ENCODE results near the gene SIRT7. TPM values are rescaled to one million over a fixed set of nuclear protein-coding genes. Genes with fewer than 3 reads are reported as not detected.
"Not testable (repeated sequence)": the region's sequence is repeated elsewhere in the genome, so short reads cannot be mapped to it uniquely, and the experiment has no call there.

Gene SIRT7
- total RNA-seq, 1 experiment from 2014 or later: 8.7 TPM

GRCh38 chr17:81920612-81921536 is 2.9 kb upstream of the SIRT7 start:
- DNase-seq (ENCODE audit: low spot score): no peak

GRCh38 chr17:81918832-81919545 is 1.0 kb upstream of the SIRT7 start:
- no peak for DNase-seq (ENCODE audit: low spot score)

GRCh38 chr17:81918333-81918669 is 325 bp upstream of the SIRT7 start:
- not testable (repeated sequence) for DNase-seq (ENCODE audit: low spot score)

GRCh38 chr17:81916234-81917001 is 1.6 kb downstream of the SIRT7 start:
- DNase-seq (ENCODE audit: low spot score): peak; percentile 40

GRCh38 chr17:81915331-81915730 is 2.6 kb downstream of the SIRT7 start:
- no peak for DNase-seq (ENCODE audit: low spot score)

GRCh38 chr17:81914103-81914850 is 3.7 kb downstream of the SIRT7 start:
- no peak for DNase-seq (ENCODE audit: low spot score)

- no peak for DNase-seq (ENCODE audit: low spot score)
These were observed 4.4 kb downstream of the SIRT7 start for GRCh38 chr17:81913394-81914102.

GRCh38 chr17:81912441-81913309 is 5.3 kb downstream of the SIRT7 start:
- peak; percentile 53 for DNase-seq (ENCODE audit: low spot score)

GRCh38 chr17:81911969-81912368 is 6.0 kb downstream of the SIRT7 start:
- no peak for DNase-seq (ENCODE audit: low spot score)

- DNase-seq (ENCODE audit: low spot score): peak; percentile 77
These were observed 6.6 kb downstream of the SIRT7 start, which contains the start of gene PCYT2 for GRCh38 chr17:81911277-81911961. Gene PCYT2, minus strand, starts transcription at chr17:81911399. Its CDS starts 44 bp downstream, at chr17:81911355.

- no peak for DNase-seq (ENCODE audit: low spot score)
These were observed 7.1 kb downstream of the SIRT7 start for GRCh38 chr17:81910840-81911276.

- DNase-seq (ENCODE audit: low spot score): no peak
These were observed 7.8 kb downstream of the SIRT7 start for GRCh38 chr17:81909966-81910839.

- DNase-seq (ENCODE audit: low spot score): no peak
These were observed 8.7 kb downstream of the SIRT7 start for GRCh38 chr17:81909231-81909630.

GRCh38 chr17:81908793-81909192 is 9.2 kb downstream of the SIRT7 start:
- DNase-seq (ENCODE audit: low spot score): no peak

GRCh38 chr17:81907219-81908145 is 10.5 kb downstream of the SIRT7 start:
- no peak for DNase-seq (ENCODE audit: low spot score)

- DNase-seq (ENCODE audit: low spot score): no peak
These were observed 11.3 kb downstream of the SIRT7 start for GRCh38 chr17:81906476-81907218.

Measured in H4 (cell line).